ENCODE results near the gene WWOX.

The WWOX gene

DNA sequence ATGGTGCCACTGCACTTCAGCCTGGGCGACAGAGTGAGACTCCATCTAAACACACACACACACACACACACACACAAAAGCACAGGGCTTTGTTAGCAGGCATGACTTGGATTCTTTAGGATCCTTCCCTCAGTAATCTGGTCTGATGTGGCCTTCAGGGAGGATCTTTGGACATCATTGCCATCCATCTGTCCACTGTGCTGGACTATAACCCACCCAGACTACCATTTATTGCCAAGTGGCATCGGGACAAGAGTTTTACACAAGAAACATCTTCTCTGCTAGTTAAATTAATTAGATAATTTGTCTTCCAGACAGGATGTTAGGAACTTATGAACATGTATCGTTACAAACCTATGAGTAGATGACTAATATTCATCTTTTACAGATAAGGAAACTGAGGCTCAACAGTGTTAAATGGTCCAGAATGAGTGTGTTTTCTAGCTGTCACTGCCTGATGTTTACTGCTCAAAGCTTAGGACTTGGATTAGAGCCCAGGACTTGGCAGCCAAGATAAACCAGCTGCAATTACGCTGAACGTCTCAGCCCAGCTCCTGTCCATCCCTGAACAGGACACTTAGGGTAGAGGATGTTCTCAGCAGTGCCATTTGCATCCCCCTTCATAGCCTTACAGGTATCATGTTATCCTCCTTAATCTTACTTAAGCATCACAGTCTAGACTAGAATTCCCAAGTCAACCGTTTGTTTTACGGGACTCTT is 285.8 kb downstream of the WWOX start:
- Histone ChIP-seq H3K36me3 (ENCODE audit: insufficient read depth, insufficient read length, low read length) (no peaks in the 10 kb centered on the region), H3K27me3 (ENCODE audit: insufficient read depth, insufficient read length) (no peaks in the 10 kb centered on the region), H3K9me3 (ENCODE audit: insufficient read depth, low read length) (no peaks in the 10 kb centered on the region), H3K4me3 (ENCODE audit: insufficient read length, low read depth) (no peak overlapping the region), H3K4me1 (ENCODE audit: insufficient read depth, insufficient read length) (no peaks in the 10 kb centered on the region), H3K9ac (ENCODE audit: insufficient read length, low read depth) (no peak overlapping the region)
- TF ChIP-seq SUZ12 (IDR thresholded peaks at IDR 0.05; ENCODE audit: extremely low read depth, insufficient read depth, insufficient read length) (no peak), YY1 (IDR thresholded peaks at IDR 0.05; ENCODE audit: insufficient read depth, insufficient read length) (no peak), ZNF274 (IDR thresholded peaks at IDR 0.05; ENCODE audit: low read depth, low read length) (no peak)
- no peak for DNase-seq (ENCODE audit: low read depth, low spot score)

DNA sequence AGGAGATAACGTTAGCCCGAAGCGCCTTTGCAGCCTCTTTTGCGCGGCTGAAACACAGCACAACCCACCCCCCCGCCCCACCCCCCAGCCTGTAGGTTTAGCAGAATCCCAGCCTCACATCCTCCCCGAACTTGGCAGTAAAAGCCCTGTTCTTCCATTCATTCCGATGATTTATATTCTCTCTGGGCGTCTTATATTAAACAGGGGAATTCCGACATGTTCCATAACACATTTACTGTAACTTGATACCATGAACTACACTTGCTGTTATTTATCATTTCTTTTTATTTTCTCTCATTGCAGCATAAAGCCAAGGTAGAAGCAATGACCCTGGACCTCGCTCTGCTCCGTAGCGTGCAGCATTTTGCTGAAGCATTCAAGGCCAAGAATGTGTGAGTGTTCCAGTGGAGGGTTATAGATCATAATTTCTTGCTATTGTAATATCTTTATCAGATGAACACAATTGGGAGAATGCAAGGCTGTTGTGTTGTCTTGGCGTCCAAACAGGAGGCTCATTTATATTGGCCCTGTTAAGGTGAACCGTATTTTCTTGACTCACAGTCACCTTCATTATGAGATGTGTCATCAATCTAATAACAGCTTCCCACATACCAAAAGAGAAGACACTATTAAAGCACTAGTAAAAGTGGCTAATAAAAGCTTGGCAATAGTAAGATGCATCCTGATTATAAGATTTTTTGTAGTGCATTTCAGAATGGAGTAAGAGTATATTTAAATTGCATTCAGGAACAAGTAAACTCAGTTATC is 287.3 kb downstream of the WWOX start:
- Histone ChIP-seq H3K9me3 (ENCODE audit: insufficient read depth, low read length) (no peaks in the 10 kb centered on the region), H3K4me3 (ENCODE audit: insufficient read length, low read depth) (no peak overlapping the region), H3K4me1 (ENCODE audit: insufficient read depth, insufficient read length) (no peaks in the 10 kb centered on the region), H3K27me3 (ENCODE audit: insufficient read depth, insufficient read length) (no peaks in the 10 kb centered on the region), H3K9ac (ENCODE audit: insufficient read length, low read depth) (no peak overlapping the region), H3K36me3 (ENCODE audit: insufficient read depth, insufficient read length, low read length) (no peaks in the 10 kb centered on the region)
- DNase-seq (ENCODE audit: low read depth, low spot score): no peak
- no peak for TF ChIP-seq SUZ12 (IDR thresholded peaks at IDR 0.05; ENCODE audit: extremely low read depth, insufficient read depth, insufficient read length)
- TF ChIP-seq ZNF274 (IDR thresholded peaks at IDR 0.05; ENCODE audit: low read depth, low read length): no peak
- no peak for TF ChIP-seq YY1 (IDR thresholded peaks at IDR 0.05; ENCODE audit: insufficient read depth, insufficient read length)

- Histone ChIP-seq H3K4me1 (ENCODE audit: insufficient read depth, insufficient read length) (no peaks in the 10 kb centered on the region), H3K36me3 (ENCODE audit: insufficient read depth, insufficient read length, low read length) (no peaks in the 10 kb centered on the region), H3K27me3 (ENCODE audit: insufficient read depth, insufficient read length) (no peaks in the 10 kb centered on the region), H3K9me3 (ENCODE audit: insufficient read depth, low read length) (peaks cover 7% of the 10 kb centered on the region; the same call in 1 of the 2 replicates), H3K9ac (ENCODE audit: insufficient read length, low read depth) (no peak overlapping the region), H3K4me3 (ENCODE audit: insufficient read length, low read depth) (no peak overlapping the region)
- no peak for DNase-seq (ENCODE audit: low read depth, low spot score)
- no peak for TF ChIP-seq ZNF274 (IDR thresholded peaks at IDR 0.05; ENCODE audit: low read depth, low read length)
- TF ChIP-seq YY1 (IDR thresholded peaks at IDR 0.05; ENCODE audit: insufficient read depth, insufficient read length): no peak
- no peak for TF ChIP-seq SUZ12 (IDR thresholded peaks at IDR 0.05; ENCODE audit: extremely low read depth, insufficient read depth, insufficient read length)
These were observed 289.6 kb downstream of the WWOX start for GRCh38 chr16:78389009-78389498.

DNA sequence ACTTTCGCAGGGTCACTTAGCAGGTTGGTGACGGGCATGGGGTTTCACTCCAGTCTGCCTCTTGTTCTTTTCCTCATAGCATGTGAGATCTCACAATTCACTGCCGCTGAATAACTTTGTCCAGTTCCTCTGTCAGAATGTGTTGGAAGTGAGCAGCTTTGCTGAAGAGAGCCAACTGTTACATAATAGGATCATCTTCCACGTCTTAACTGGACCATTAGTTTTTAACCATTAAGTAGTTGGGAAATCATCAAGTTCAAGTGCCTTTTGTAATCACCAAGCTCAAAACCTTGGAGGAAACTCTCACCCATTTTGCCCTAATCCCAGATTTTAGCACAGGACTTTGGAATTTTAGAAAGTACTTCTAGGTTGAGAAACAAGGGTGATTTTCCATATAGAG is 290.6 kb downstream of the WWOX start:
- TF ChIP-seq ZNF274 (IDR thresholded peaks at IDR 0.05; ENCODE audit: low read depth, low read length) (no peak), SUZ12 (IDR thresholded peaks at IDR 0.05; ENCODE audit: extremely low read depth, insufficient read depth, insufficient read length) (no peak), YY1 (IDR thresholded peaks at IDR 0.05; ENCODE audit: insufficient read depth, insufficient read length) (no peak)
- H3K9me3 ChIP-seq (ENCODE audit: insufficient read depth, low read length): peaks cover 7% of the 10 kb centered on the region; the same call in 1 of the 2 replicates
- DNase-seq (ENCODE audit: low read depth, low spot score): no peak
- H3K36me3 ChIP-seq (ENCODE audit: insufficient read depth, insufficient read length, low read length): no peaks in the 10 kb centered on the region
- H3K4me3 ChIP-seq (ENCODE audit: insufficient read length, low read depth): no peak overlapping the region
- H3K9ac ChIP-seq (ENCODE audit: insufficient read length, low read depth): no peak overlapping the region
- H3K4me1 ChIP-seq (ENCODE audit: insufficient read depth, insufficient read length): no peaks in the 10 kb centered on the region
- no peaks in the 10 kb centered on the region for H3K27me3 ChIP-seq (ENCODE audit: insufficient read depth, insufficient read length)

GRCh38 chr16:78390508-78391324 is 291.3 kb downstream of the WWOX start:
- Histone ChIP-seq H3K27me3 (ENCODE audit: insufficient read depth, insufficient read length) (no peaks in the 10 kb centered on the region), H3K9ac (ENCODE audit: insufficient read length, low read depth) (no peak overlapping the region), H3K9me3 (ENCODE audit: insufficient read depth, low read length) (peaks cover 7% of the 10 kb centered on the region; the same call in 1 of the 2 replicates), H3K36me3 (ENCODE audit: insufficient read depth, insufficient read length, low read length) (no peaks in the 10 kb centered on the region), H3K4me1 (ENCODE audit: insufficient read depth, insufficient read length) (no peaks in the 10 kb centered on the region), H3K4me3 (ENCODE audit: insufficient read length, low read depth) (no peak overlapping the region)
- TF ChIP-seq ZNF274 (IDR thresholded peaks at IDR 0.05; ENCODE audit: low read depth, low read length) (no peak), YY1 (IDR thresholded peaks at IDR 0.05; ENCODE audit: insufficient read depth, insufficient read length) (no peak), SUZ12 (IDR thresholded peaks at IDR 0.05; ENCODE audit: extremely low read depth, insufficient read depth, insufficient read length) (no peak)
- DNase-seq (ENCODE audit: low read depth, low spot score): no peak

DNA sequence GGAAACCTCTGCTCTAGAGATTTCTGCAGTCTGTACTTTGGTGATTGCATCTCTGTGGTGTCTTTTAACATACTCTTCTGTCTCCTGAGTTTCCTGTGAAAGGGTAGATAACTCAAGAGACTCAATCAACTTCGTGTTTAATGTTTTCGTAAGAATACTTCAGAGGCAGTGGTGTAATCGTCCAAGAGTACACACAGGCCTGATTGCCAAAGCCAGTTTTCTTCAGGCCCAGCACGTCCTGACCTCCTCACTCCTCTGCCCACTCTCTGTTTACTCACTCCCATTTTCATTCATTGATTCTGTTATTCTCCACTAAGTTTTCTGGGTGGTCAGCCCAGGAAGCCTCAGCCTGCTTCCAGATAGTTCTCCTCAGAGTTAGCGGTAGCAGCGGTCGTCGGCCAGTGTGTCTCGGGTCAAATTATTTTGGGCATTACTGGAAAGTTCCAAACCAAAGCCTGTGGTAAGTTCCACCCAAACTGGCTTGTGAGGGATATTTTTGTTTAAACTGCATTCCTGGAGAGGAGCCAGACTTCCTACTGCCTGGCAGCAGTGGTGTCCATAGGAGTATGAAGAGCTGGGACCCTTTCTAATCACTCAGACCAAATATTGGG is 293.2 kb downstream of the WWOX start:
- no peaks in the 10 kb centered on the region for H3K4me1 ChIP-seq (ENCODE audit: insufficient read depth, insufficient read length)

More for the DNA sequence above, 293.2 kb downstream of the WWOX start:
- no peak for DNase-seq (ENCODE audit: low read depth, low spot score)
- TF ChIP-seq ZNF274 (IDR thresholded peaks at IDR 0.05; ENCODE audit: low read depth, low read length) (no peak), YY1 (IDR thresholded peaks at IDR 0.05; ENCODE audit: insufficient read depth, insufficient read length) (no peak), SUZ12 (IDR thresholded peaks at IDR 0.05; ENCODE audit: extremely low read depth, insufficient read depth, insufficient read length) (no peak)
- no peak overlapping the region for H3K4me3 ChIP-seq (ENCODE audit: insufficient read length, low read depth)
- no peaks in the 10 kb centered on the region for H3K36me3 ChIP-seq (ENCODE audit: insufficient read depth, insufficient read length, low read length)
- no peak overlapping the region for H3K9ac ChIP-seq (ENCODE audit: insufficient read length, low read depth)
- no peaks in the 10 kb centered on the region for H3K27me3 ChIP-seq (ENCODE audit: insufficient read depth, insufficient read length)
- H3K9me3 ChIP-seq (ENCODE audit: insufficient read depth, low read length): peaks cover 7% of the 10 kb centered on the region; the same call in 1 of the 2 replicates

All from NT2/D1 (cell line).